SU-DHL-6 (cell line): Measurements from ENCODE around the gene AATK.

ENCODE experiments used
- H2AFZ ChIP-seq: fragments of 200-600 bp; sonication (generic); 2 replicates; pipeline ENCODE4 v1.6.1; 2014; ENCODE audit warnings: low read depth, mild to moderate bottlenecking, moderate library complexity, mixed read lengths, antibody characterized with exemption, low read length; ENCODE audit not compliant: severe bottlenecking
- H3F3A ChIP-seq: fragments of 200-600 bp; shearing (Covaris generic); 2 replicates; pipeline ENCODE4 v1.6.0; 2016; ENCODE audit warnings: antibody characterized with exemption, mild to moderate bottlenecking; ENCODE audit not compliant: insufficient read depth
- H3K27ac ChIP-seq: fragments of 200-600 bp; sonication (generic); 2 replicates; pipeline ENCODE4 v1.5.1; 2016; ENCODE audit warnings: low read depth, mild to moderate bottlenecking, low read length, moderate library complexity, mixed read lengths
- H3K27me3 ChIP-seq: fragments of 200-600 bp; sonication (generic), shearing (Covaris generic); 2 replicates; pipeline ENCODE4 v1.6.0; 2014; ENCODE audit warnings: mild to moderate bottlenecking, low read length
- H3K36me3 ChIP-seq: fragments of 200-600 bp; sonication (generic); 2 replicates; pipeline ENCODE4 v1.6.1; 2014; ENCODE audit warnings: mild to moderate bottlenecking, low read length, mixed read lengths
- H3K4me2 ChIP-seq: fragments of 300-600, 200-600 bp; shearing (Covaris generic), sonication (generic); 2 replicates; pipeline ENCODE4 v1.6.0; 2014; ENCODE audit warnings: low read length, low read depth, mild to moderate bottlenecking; ENCODE audit not compliant: poor library complexity, severe bottlenecking
- H3K4me3 ChIP-seq: fragments of 200-600 bp; sonication (generic); 2 replicates; pipeline ENCODE4 v1.5.1; 2014; ENCODE audit warnings: antibody characterized with exemption, low read length, mild to moderate bottlenecking, mixed read lengths; ENCODE audit not compliant: insufficient read depth, poor library complexity, severe bottlenecking
- H3K79me2 ChIP-seq: fragments of 200-600 bp; sonication (generic); 2 replicates; pipeline ENCODE4 v1.6.1; 2014; ENCODE audit warnings: mild to moderate bottlenecking, low read length, moderate library complexity; ENCODE audit not compliant: insufficient read depth
- H3K9ac ChIP-seq: fragments of 200-600 bp; sonication (generic); 2 replicates; pipeline ENCODE4 v1.7.0; 2014; ENCODE audit warnings: mild to moderate bottlenecking, low read length
- H3K9me2 ChIP-seq: fragments of 200-600 bp; sonication (generic); replicated peaks from 2 replicates; pipeline ENCODE4 v1.6.1; 2014; ENCODE audit warnings: low read length; ENCODE audit not compliant: insufficient read depth
- H3K9me3 ChIP-seq: fragments of 200-600 bp; sonication (generic); 2 replicates; pipeline ENCODE4 v1.6.1; 2014; ENCODE audit warnings: low read length, mixed read lengths; ENCODE audit not compliant: insufficient read depth
- H4K20me1 ChIP-seq: fragments of 200-600 bp; sonication (generic); 2 replicates; pipeline ENCODE4 v1.6.1; 2014; ENCODE audit warnings: low read depth, mild to moderate bottlenecking, antibody characterized with exemption, low read length, moderate library complexity, mixed read lengths
- EZH2phosphoT487 ChIP-seq: fragments of 200-600 bp; sonication (generic), shearing (Covaris generic); conservative IDR thresholded peaks from 2 replicates; pipeline ENCODE4 v1.6.1; 2018; ENCODE audit warnings: mild to moderate bottlenecking, antibody characterized with exemption, low read length, moderate library complexity, mixed read lengths
- TF ChIP-seq, protein P1 (sequence below): fragments of 200-600 bp; sonication (generic); IDR thresholded peaks from one replicate; pipeline ENCODE4 v1.5.1; 2017; ENCODE audit warnings: antibody characterized with exemption, mild to moderate bottlenecking, low read length, moderate library complexity; ENCODE audit not compliant: insufficient read depth, poor library complexity, severe bottlenecking

The AATK gene

DNA sequence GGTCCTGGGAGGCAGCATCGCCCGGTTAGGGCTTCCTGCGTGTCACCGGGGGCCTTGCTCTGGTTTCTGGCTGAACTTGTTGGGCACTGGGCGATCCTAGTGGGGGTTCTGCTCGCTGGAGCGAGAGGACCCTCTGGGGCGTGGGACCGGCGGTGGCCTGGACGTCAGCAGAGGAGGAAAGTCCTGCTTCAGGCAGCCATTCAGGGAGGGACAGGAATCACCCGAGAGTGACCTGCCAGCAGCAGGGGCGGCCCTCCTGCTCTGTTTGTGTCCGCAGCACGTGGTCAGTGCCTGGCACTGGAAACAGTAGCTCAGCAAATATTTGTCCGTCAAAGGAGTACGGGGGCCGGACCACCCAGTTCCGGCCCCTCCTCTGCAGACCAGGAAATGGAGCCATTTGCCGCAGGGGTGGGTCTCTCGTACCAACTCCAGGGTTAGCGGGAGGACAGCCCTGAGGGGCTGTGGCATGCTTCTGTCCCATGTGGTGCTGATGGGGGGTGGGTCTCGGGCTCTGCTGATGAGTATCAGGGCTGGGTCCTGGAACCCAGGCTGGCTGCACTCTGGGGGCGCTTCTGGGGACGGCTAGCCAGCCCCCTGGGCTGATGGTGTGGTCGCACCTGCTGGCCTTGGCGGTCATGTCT lies 82.8 kb downstream of the AATK start:
- Histone ChIP-seq H3K36me3 (no peaks in the 10 kb centered on the region), H3K79me2 (no peaks in the 10 kb centered on the region), H3K4me2 (no peak overlapping the region), H2AFZ (no peak overlapping the region), H4K20me1 (no peaks in the 10 kb centered on the region), H3K4me3 (no peak overlapping the region), H3F3A (no peaks in the 10 kb centered on the region), H3K9me3 (no peaks in the 10 kb centered on the region), H3K27ac (no peak overlapping the region), H3K9me2 (no peaks in the 10 kb centered on the region), H3K9ac (no peak overlapping the region), H3K27me3 (no peaks in the 10 kb centered on the region)
- TF ChIP-seq, protein P1, sequence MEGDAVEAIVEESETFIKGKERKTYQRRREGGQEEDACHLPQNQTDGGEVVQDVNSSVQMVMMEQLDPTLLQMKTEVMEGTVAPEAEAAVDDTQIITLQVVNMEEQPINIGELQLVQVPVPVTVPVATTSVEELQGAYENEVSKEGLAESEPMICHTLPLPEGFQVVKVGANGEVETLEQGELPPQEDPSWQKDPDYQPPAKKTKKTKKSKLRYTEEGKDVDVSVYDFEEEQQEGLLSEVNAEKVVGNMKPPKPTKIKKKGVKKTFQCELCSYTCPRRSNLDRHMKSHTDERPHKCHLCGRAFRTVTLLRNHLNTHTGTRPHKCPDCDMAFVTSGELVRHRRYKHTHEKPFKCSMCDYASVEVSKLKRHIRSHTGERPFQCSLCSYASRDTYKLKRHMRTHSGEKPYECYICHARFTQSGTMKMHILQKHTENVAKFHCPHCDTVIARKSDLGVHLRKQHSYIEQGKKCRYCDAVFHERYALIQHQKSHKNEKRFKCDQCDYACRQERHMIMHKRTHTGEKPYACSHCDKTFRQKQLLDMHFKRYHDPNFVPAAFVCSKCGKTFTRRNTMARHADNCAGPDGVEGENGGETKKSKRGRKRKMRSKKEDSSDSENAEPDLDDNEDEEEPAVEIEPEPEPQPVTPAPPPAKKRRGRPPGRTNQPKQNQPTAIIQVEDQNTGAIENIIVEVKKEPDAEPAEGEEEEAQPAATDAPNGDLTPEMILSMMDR: no peak
- no peak for TF ChIP-seq EZH2phosphoT487

DNA sequence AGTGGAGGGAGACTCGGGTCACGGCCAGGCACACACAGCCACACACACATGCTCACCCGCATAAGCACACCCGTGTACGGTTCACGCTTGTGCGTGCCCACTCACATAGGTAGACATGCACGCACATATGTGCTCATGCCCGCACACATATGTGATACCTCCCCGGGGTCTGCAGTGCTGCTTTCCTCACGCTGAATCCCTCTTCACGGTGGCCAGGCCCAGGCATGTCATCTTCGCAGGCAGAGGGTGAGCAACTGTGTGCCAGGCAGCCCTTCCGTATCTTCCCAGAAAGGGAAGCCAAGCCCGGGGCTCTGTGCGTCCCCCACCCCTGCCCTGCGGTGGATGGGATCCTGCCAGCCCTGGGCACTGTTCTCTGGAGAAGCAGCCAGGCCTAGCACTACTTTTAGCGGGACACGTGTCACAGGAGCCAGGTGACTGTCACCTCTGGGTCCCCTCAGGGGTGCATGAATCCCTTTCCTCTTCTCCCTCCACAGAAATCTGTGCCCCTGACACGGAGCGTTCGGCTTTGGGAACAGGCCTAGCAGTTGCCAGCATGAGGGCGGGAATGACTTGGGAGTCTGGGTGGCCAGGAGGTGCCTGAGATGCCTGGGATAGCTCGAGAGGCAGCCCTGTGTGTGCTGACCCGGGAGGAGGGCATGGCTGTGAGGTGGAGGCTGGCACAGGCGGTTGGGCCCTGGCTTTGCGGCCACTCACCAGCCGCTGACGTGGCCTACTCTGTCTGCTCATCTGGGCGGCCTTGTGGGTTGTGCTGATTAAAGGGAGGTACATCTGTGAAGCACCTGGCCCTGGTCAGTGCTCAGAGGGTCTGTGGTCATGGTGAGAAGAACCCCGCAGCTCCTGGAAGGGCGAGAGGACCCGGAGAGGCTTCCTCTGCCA lies 83.6 kb downstream of the AATK start:
- no peaks in the 10 kb centered on the region for H3K79me2 ChIP-seq
- H3F3A ChIP-seq: no peaks in the 10 kb centered on the region
- H3K4me3 ChIP-seq: no peak overlapping the region
- no peak overlapping the region for H3K4me2 ChIP-seq
- no peak overlapping the region for H2AFZ ChIP-seq
- H3K9me3 ChIP-seq: no peaks in the 10 kb centered on the region
- H4K20me1 ChIP-seq: no peaks in the 10 kb centered on the region
- no peak overlapping the region for H3K9ac ChIP-seq
- TF ChIP-seq EZH2phosphoT487: no peak
- TF ChIP-seq, protein P1: no peak
- H3K9me2 ChIP-seq: no peaks in the 10 kb centered on the region
- H3K36me3 ChIP-seq: no peaks in the 10 kb centered on the region
- H3K27ac ChIP-seq: no peak overlapping the region
- H3K27me3 ChIP-seq: no peaks in the 10 kb centered on the region

DNA sequence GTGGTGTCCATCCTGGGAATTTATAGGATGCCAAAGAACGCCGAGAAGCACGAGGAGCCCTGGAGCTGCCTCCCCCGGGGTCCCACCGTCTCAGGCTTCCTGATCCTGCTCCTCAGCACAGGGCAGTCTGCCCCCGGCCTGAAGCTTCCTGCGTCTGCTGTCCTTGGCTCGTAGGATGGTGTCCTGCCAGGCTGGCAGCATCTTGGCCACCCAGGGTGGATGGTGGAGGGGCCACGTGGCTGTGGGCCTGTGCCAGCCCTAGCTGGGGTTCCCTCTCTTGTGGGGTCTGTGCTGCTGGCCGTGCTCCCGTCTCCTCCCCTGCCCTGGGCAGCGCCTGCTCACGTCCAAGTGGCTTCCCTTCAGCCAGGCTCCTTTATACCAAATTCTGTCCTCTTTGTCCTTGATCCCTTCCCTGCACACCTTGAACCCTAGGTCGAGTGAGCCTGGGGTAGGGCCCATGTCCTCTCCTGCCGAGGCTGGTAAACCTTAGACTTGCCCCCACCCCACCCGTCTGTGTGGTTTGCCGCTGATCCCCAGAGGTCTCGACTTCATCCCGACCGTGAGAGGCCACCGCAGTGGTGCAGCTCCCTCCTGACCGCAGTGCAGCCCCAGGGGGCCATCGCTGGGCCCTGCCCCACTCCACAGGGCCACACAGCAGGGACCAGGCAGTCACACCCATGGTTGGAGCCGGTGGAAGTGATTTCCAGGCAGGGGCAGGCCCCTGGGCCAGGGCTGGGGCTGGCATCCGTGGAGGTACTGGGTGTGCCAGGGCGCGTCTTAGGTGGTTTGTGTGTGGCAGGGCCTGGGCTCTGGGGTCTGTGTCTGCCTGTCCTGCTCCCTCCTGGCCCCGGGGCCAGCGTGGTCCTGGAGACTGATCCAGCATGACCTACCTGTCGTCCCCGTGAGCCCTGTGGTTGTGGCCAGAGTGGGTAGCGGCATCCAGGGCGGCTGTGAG lies 84.5 kb downstream of the AATK start:
- H4K20me1 ChIP-seq: no peaks in the 10 kb centered on the region
- no peak overlapping the region for H2AFZ ChIP-seq
- no peaks in the 10 kb centered on the region for H3K9me2 ChIP-seq
- H3K4me3 ChIP-seq: no peak overlapping the region
- TF ChIP-seq, protein P1: no peak
- TF ChIP-seq EZH2phosphoT487: no peak
- H3K79me2 ChIP-seq: no peaks in the 10 kb centered on the region
- no peak overlapping the region for H3K27ac ChIP-seq
- no peaks in the 10 kb centered on the region for H3K36me3 ChIP-seq
- no peaks in the 10 kb centered on the region for H3F3A ChIP-seq
- no peak overlapping the region for H3K9ac ChIP-seq
- no peaks in the 10 kb centered on the region for H3K9me3 ChIP-seq
- no peaks in the 10 kb centered on the region for H3K27me3 ChIP-seq
- H3K4me2 ChIP-seq: no peak overlapping the region
